IPS-11a (cell line): ENCODE measurements around the gene TMEM255B.
"Not testable (repeated sequence)": the region's sequence is repeated elsewhere in the genome, so short reads cannot be mapped to it uniquely, and the experiment has no call there.

ENCODE experiments used
- H3K4me3 ChIP-seq: one replicate; pipeline ENCODE4 v1.5.1; 2013; ENCODE audit warnings: low read depth, low read length, control low read depth

Gene TMEM255B

GRCh38 chr13:113758651-113759524 is at the start of gene TMEM255B:
Gene TMEM255B, plus strand, starts transcription at chr13:113759226. Its CDS starts 44 bp downstream, at chr13:113759270.
- H3K4me3 ChIP-seq = peak within 1 kb of the TSS; percentile 65

- H3K4me3 ChIP-seq = no peak overlapping the region
Measured at GRCh38 chr13:113722921-113723320, 36.1 kb upstream of the TMEM255B start.

GRCh38 chr13:113723410-113724015 is 35.5 kb upstream of the TMEM255B start:
- H3K4me3 ChIP-seq = no peak overlapping the region

- no peak overlapping the region for H3K4me3 ChIP-seq
Measured at GRCh38 chr13:113724016-113724758, 34.8 kb upstream of the TMEM255B start.

- peak overlapping the region; percentile 36 for H3K4me3 ChIP-seq
Measured at GRCh38 chr13:113724780-113725315, 34.2 kb upstream of the TMEM255B start.

GRCh38 chr13:113725329-113726105 is 33.5 kb upstream of the TMEM255B start:
- not testable (repeated sequence) for H3K4me3 ChIP-seq

- H3K4me3 ChIP-seq = peak overlapping the region; percentile 13
Measured at GRCh38 chr13:113726106-113726821, 32.8 kb upstream of the TMEM255B start.

- no peak overlapping the region for H3K4me3 ChIP-seq
Measured at GRCh38 chr13:113726961-113727411, 32.0 kb upstream of the TMEM255B start.

GRCh38 chr13:113728571-113729054 is 30.4 kb upstream of the TMEM255B start:
- no peak overlapping the region for H3K4me3 ChIP-seq

- H3K4me3 ChIP-seq = no peak overlapping the region
Measured at GRCh38 chr13:113729187-113730019, 29.6 kb upstream of the TMEM255B start.

- H3K4me3 ChIP-seq = no peak overlapping the region
Measured at GRCh38 chr13:113730258-113730691, 28.8 kb upstream of the TMEM255B start.

GRCh38 chr13:113730831-113731191 is 28.2 kb upstream of the TMEM255B start:
- H3K4me3 ChIP-seq = no peak overlapping the region

- no peak overlapping the region for H3K4me3 ChIP-seq
Measured at GRCh38 chr13:113731192-113732175, 27.5 kb upstream of the TMEM255B start.

- H3K4me3 ChIP-seq = no peak overlapping the region
Measured at GRCh38 chr13:113732176-113732960, 26.7 kb upstream of the TMEM255B start.

- H3K4me3 ChIP-seq = no peak overlapping the region
Measured at GRCh38 chr13:113732961-113733950, 25.8 kb upstream of the TMEM255B start.
